HG03280 (cell line): Measurements from ENCODE around the gene CA5A.
A peak's percentile ranks its signal among the peaks of the same experiment; 100 is the strongest.

ENCODE experiments used
- ATAC-seq: cut with Tn5 transposase; IDR thresholded peaks from one replicate; pipeline ENCODE4 v1.9.1; 2021; ENCODE audit warnings: mild to moderate bottlenecking, moderate library complexity; ENCODE audit not compliant: unreplicated experiment

Gene CA5A

GRCh38 chr16:87964049-87964659 lies 27.8 kb upstream of the CA5A start:
- no peak for ATAC-seq

DNA sequence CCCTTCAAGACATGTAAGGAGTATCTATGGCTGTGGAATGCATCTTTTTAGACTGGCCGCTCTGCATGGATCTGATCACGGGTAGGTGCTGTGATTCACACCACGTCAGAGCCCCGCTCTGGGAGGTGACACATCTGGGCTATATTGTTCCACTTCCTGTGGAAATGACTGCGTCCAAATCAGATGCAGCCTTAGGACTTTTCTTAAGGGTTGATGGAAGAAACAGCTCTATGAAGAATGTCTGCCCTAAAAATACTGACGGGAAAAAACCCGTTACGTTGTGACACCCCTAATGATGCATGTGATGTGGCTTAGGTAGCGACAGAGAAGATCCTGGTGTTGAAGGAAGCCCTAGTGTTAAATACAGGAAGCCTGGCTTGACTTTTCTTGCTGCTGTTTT lies 27.1 kb upstream of the CA5A start:
- ATAC-seq = no peak

- ATAC-seq = no peak
Measured at GRCh38 chr16:87961623-87962022, 25.3 kb upstream of the CA5A start.

DNA sequence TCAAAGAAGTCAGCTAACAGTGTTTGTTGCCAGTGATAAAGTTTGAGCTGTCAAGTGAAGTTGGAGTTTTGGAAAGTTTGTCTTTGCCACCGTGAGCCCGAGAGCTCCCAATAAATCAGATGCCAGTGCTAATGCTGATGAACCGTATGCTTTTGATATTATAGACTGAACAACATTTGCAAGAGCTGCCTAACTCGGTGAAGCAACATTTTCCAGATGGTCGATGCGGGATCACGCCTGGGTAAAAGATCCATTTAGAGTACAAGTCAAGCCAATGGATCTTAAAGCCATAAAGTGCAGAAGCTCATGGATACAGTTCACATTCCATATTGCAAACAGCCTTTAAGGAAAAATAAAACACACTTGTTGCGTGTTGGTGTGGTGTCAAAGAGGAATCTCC lies 24.5 kb upstream of the CA5A start:
- ATAC-seq = no peak

DNA sequence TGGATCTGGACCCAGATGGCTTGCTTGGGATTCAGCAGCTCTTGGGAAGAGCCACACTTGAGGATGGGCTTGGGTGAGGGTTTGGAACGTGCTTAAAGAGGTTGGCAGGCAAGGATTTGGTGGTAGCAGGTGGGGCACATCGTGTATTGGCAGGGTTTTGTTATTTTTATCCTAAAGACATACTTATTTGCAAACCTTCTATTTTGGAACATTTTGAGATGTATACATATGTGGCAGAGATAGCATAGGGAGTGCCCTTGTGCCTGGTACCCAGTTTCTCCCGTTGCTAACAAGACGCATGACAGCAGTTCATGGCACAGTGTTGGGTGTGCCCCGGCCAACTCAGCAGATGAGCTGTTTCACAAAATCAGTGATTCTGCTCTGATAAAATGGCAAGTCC lies 24.0 kb upstream of the CA5A start:
- no peak for ATAC-seq

DNA sequence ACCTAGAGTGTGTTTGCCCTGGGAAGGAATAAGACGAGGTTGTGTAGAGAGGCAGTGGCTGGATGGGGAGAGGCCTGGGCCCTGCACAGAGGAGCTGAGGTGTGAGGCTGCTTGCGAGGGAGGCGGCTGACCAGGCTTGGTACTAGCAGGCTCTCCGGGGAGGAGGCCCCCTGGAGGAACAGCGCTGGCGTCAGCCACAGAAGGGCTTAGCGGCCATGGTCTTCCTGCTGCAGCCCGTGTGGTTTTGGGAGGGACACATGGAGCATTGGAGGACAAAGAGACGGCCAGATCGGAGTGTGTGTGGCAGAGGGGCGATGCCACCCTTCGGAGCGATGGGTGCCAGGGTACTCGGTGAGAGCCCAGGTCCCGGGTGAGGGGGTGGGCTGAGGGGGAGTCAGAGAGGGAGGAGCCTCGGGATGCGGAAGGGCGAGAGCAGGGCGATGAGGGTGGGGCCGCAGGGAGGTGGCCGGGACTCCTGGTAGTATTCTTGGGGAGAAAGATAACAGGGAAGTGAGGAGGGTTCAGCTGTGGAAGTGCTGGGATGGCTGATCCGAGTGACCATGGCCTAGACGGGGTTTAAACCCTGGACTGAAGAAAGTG lies 23.2 kb upstream of the CA5A start:
- no peak for ATAC-seq

DNA sequence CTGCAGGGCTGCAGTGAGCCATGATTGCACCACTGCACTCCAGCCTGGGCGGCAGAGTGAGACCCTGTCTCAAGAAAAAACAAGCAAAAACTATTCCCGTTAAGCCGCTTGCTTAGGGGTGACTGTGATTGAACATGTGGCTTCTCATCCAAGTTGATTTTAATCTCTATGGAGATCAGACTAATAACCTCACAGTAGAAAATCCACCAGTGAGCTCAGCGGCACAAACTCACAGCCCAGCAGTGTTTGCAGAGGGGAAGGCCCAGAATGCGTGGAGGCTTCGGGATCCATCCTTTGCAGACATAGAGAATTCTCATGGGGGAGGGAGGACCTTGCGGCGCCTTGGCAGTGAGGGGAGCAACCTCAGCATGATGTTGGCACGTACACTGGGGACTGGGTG lies 22.3 kb upstream of the CA5A start:
- no peak for ATAC-seq

- no peak for ATAC-seq
Measured at GRCh38 chr16:87957296-87958094, 21.2 kb upstream of the CA5A start.

- no peak for ATAC-seq
Measured at GRCh38 chr16:87956365-87957231, 20.3 kb upstream of the CA5A start.

- no peak for ATAC-seq
Measured at GRCh38 chr16:87956098-87956364, 19.7 kb upstream of the CA5A start.

DNA sequence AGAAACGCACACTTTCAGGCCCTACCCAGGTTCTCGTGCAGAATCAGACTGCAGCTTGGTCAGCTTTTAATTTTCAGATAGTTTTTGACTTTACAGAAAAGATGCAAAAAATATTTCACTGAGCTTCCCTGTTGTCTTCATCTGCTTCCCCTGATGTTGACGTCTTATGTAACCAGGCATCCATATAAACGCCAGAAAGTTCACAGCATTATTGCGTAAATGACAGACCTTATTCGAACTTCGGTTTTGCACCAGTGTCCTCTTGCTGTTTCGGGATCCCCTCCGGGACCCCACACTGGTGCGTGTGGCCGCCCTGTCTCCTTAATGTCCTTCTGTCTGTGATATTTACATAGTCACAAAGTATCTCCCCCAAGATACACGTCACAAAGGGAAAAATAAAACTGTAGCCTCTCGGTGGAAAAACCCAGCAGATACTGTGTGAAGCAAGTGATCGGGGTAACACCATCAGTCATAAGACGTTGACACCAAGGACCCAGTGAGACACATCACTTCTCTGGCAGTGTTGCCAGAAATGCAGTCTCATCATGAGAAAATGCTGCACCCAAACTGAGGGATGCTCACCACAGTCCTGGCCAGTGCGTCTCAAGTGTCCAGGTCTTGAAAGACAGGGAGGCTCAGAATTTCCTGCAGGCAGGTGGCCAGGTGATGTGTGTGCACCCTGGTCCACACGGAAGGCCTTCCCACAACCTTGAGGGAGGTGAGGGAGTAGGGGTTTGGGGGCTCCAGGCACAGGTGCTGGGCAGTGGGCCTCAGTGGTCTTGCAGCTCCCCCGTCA lies 19.2 kb upstream of the CA5A start:
- ATAC-seq = no peak

- no peak for ATAC-seq
Measured at GRCh38 chr16:87954826-87955225, 18.5 kb upstream of the CA5A start.

DNA sequence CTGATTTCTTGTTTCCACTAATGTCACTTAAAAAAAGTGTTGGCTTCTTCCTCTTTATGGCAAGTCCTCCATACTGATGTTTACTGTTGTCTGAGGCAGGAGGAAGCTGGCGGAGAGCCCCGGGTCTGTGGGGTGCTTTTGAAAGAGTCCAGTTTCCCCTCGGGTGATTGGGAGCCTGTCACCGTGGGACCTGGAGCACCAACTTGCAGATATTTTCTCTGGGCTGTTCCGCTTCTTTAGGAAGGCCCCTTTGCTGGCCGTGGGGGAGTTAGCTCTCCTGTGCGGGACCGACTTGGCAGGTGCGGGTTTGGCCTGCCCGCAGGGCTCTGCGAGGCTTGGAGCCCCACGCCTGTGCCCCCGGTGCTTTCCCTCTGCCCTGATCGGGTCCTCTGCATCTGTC lies 18.0 kb upstream of the CA5A start:
- ATAC-seq = no peak

GRCh38 chr16:87953308-87954215 lies 17.2 kb upstream of the CA5A start:
- no peak for ATAC-seq

GRCh38 chr16:87952751-87953150 lies 16.4 kb upstream of the CA5A start:
- ATAC-seq = no peak

GRCh38 chr16:87951552-87952538 lies 15.5 kb upstream of the CA5A start:
- ATAC-seq = peak; percentile 0

DNA sequence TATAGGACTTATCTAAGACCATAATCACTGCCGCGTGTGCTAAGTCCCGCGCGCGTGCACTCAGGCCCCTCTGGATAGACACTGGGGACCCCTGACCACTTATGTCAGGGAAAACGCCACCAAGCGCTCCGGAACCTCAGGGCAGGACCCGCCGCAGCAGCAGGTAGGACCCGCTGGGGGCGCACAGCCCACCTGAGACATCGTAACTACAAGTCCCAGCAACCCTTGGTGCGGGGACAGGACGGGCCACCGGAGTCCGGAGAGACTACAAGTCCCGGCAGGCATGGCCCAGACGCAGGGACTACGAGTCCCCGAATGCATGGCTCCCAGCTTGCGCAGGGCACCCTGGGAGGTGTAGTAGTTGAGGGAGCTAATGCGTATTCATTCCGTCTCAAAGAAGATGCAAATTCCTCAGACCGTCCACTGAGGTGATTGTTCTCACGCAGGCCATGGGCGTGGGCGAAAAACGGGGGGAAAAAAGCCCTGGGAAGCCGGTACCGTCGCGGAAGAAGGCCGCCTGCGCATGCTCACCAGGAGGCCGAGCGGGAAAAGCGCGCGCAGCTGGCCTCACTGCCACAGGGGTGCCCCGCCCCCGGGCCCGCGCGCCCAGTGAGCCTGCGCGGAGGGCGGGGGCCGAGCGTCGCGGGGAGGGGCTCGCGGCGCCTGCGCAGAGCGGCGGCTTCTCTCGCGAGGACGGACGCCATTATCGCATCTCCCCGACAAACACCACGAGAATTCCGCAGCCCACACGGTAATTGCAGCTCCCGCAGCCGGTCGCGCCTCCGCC lies 14.6 kb upstream of the CA5A start, which contains the start of gene BANP:
BANP (plus strand) TSS at position 670 of the 787 bp plus-strand sequence. CDS start 23,682 bp downstream, outside the sequence.
- peak; percentile 87 for ATAC-seq
